Epithelial cell of esophagus (primary cell): Measurements from ENCODE around the gene LPAR5.
A peak's percentile ranks its signal among the peaks of the same experiment; 100 is the strongest.

Source experiments
- DNase-seq: peaks from one replicate; pipeline ENCODE4 v3.0.0; 2010; ENCODE audit warnings: low read depth
- H3K4me3 ChIP-seq: 2 replicates; pipeline ENCODE4 v1.5.1; 2011; ENCODE audit warnings: mild to moderate bottlenecking, low read length, control low read depth
- TF ChIP-seq, protein P1 (sequence below): IDR thresholded peaks from 2 replicates; pipeline ENCODE4 v1.5.1; 2011; ENCODE audit warnings: low read depth, mild to moderate bottlenecking, low read length, control low read depth, inconsistent platforms; ENCODE audit not compliant: insufficient read depth; ENCODE audit errors: missing control alignments

LPAR5 gene

DNA sequence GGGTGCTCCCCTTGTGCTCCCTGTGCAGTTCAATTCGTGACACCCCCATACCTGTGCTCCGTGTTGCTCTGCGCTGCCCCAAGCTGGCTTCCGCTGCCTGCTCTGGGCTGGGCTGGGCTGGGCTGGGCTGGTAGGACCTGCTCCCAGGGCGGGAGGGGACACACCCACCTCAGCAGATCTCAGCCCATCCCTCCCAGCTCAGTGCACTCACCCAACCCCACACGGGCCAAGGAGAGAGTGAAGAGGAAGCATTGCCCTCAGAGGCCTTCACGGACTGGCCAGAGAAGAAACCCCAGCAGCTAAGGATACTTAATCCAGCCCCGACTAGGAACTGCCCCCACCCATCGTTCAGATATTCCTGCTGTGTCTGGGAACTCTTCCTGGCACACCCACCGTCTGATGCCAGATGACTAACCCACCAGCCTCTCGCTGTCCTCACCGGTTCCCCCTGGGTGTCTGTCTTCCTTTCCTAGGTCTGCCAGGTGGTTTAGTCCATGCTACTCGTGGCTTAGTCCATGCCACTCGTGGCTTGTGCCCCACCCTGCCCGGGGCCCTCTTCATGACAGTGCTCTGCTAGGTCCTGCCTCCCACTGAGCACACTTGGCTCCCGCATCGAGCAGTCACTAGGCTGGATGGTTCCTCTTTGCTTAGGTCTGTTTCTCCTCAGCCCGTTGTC is at the start of gene LPAR5:
TSS of gene LPAR5 (minus strand) at position 104 of the 676 bp plus-strand sequence. CDS start 14,711 bp downstream, outside the sequence.
- peak within 1 kb of the TSS; percentile 66 for H3K4me3 ChIP-seq
- TF ChIP-seq, protein P1, sequence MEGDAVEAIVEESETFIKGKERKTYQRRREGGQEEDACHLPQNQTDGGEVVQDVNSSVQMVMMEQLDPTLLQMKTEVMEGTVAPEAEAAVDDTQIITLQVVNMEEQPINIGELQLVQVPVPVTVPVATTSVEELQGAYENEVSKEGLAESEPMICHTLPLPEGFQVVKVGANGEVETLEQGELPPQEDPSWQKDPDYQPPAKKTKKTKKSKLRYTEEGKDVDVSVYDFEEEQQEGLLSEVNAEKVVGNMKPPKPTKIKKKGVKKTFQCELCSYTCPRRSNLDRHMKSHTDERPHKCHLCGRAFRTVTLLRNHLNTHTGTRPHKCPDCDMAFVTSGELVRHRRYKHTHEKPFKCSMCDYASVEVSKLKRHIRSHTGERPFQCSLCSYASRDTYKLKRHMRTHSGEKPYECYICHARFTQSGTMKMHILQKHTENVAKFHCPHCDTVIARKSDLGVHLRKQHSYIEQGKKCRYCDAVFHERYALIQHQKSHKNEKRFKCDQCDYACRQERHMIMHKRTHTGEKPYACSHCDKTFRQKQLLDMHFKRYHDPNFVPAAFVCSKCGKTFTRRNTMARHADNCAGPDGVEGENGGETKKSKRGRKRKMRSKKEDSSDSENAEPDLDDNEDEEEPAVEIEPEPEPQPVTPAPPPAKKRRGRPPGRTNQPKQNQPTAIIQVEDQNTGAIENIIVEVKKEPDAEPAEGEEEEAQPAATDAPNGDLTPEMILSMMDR: no peak
- DNase-seq: peak; percentile 89

GRCh38 chr12:6684609-6685008 is 48.9 kb upstream of the LPAR5 start:
- TF ChIP-seq, protein P1: peak; percentile 53
- peak; percentile 48 for DNase-seq
- H3K4me3 ChIP-seq: no peak overlapping the region

GRCh38 chr12:6676962-6677361 is 41.2 kb upstream of the LPAR5 start:
- H3K4me3 ChIP-seq: no peak overlapping the region
- no peak for DNase-seq
- TF ChIP-seq, protein P1: no peak

DNA sequence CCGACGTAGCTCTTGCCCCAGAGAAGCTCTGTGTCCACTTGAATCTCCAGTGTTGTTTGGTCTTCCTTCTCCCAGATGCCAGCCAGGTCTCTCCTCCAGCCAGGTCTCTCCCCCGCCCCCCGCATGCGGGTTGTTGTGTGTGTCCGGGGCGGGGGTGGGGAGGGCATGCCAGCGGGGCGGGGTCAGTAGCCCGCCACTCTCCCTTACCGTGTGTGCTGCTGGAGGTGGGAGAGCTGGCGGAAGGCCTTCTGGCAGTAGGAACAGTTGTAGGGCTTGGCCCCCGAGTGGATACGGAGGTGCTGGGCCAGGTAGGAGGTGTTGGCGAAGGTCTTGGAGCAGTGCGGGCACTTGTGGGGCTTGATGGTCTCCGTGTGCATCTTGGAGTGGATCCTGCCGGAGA is 36.4 kb upstream of the LPAR5 start:
- H3K4me3 ChIP-seq: no peak overlapping the region
- no peak for DNase-seq
- TF ChIP-seq, protein P1: no peak

- TF ChIP-seq, protein P1: peak; percentile 50
- peak; percentile 36 for DNase-seq
- no peak overlapping the region for H3K4me3 ChIP-seq
These were observed 31.9 kb upstream of the LPAR5 start for GRCh38 chr12:6667559-6668210.

DNA sequence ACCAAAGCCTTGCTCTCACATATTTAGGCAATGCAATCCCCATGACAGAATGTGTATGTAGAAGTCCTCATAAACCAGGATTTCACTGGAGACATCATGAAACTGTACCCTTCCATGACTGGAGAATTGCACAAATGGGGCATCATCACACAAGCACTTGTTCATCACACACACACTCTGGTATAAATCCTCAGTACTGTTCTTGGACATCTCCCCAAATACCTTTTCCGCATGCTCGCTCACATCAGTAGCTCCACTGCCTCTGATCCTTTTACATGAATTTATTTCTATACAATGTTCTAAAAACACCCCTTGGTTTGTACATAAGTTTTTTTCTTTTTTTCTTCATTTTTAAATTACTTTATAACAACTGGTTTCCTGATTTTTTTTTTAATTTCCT is 30.5 kb upstream of the LPAR5 start:
- no peak overlapping the region for H3K4me3 ChIP-seq
- DNase-seq: no peak
- TF ChIP-seq, protein P1: no peak
